HFF-Myc (cell line): ENCODE measurements around the gene UNC13A.

Experiments
- DNase-seq: peaks from one replicate; pipeline ENCODE4 v3.0.0-alpha.2; 2011; ENCODE audit warnings: low read depth; ENCODE audit errors: extremely low read depth
- H3K4me3 ChIP-seq: replicated peaks from 2 replicates; pipeline ENCODE4 v1.5.1; 2011; ENCODE audit warnings: low read depth, mild to moderate bottlenecking, control low read depth, low read length
- TF ChIP-seq, protein P1 (sequence below): IDR thresholded peaks from 2 replicates; pipeline ENCODE4 v1.5.1; 2012; ENCODE audit warnings: mild to moderate bottlenecking, low read depth, low read length, control low read depth; ENCODE audit errors: missing control alignments

Gene UNC13A

DNA sequence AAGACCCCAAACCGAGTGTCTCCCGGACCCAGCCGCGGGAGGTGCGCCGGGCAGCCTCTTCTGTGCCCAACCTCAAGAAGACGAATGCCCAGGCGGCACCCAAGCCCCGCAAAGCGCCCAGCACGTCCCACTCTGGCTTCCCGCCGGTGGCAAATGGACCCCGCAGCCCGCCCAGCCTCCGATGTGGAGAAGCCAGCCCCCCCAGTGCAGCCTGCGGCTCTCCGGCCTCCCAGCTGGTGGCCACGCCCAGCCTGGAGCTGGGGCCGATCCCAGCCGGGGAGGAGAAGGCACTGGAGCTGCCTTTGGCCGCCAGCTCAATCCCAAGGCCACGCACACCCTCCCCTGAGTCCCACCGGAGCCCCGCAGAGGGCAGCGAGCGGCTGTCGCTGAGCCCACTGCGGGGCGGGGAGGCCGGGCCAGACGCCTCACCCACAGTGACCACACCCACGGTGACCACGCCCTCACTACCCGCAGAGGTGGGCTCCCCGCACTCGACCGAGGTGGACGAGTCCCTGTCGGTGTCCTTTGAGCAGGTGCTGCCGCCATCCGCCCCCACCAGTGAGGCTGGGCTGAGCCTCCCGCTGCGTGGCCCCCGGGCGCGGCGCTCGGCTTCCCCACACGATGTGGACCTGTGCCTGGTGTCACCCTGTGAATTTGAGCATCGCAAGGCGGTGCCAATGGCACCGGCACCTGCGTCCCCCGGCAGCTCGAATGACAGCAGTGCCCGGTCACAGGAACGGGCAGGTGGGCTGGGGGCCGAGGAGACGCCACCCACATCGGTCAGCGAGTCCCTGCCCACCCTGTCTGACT lies 39.0 kb upstream of the UNC13A start:
- no peak overlapping the region for H3K4me3 ChIP-seq
- DNase-seq: no peak
- TF ChIP-seq, protein P1, sequence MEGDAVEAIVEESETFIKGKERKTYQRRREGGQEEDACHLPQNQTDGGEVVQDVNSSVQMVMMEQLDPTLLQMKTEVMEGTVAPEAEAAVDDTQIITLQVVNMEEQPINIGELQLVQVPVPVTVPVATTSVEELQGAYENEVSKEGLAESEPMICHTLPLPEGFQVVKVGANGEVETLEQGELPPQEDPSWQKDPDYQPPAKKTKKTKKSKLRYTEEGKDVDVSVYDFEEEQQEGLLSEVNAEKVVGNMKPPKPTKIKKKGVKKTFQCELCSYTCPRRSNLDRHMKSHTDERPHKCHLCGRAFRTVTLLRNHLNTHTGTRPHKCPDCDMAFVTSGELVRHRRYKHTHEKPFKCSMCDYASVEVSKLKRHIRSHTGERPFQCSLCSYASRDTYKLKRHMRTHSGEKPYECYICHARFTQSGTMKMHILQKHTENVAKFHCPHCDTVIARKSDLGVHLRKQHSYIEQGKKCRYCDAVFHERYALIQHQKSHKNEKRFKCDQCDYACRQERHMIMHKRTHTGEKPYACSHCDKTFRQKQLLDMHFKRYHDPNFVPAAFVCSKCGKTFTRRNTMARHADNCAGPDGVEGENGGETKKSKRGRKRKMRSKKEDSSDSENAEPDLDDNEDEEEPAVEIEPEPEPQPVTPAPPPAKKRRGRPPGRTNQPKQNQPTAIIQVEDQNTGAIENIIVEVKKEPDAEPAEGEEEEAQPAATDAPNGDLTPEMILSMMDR: no peak

DNA sequence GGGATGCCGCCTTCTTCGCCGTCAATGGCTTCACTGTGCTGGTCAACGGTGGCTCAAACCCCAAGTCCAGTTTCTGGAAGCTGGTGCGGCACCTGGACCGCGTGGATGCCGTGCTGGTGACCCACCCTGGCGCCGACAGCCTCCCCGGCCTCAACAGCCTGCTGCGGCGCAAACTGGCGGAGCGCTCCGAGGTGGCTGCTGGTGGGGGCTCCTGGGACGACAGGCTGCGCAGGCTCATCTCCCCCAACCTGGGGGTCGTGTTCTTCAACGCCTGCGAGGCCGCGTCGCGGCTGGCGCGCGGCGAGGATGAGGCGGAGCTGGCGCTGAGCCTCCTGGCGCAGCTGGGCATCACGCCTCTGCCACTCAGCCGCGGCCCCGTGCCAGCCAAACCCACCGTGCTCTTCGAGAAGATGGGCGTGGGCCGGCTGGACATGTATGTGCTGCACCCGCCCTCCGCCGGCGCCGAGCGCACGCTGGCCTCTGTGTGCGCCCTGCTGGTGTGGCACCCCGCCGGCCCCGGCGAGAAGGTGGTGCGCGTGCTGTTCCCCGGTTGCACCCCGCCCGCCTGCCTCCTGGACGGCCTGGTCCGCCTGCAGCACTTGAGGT lies 38.1 kb upstream of the UNC13A start:
- TF ChIP-seq, protein P1: no peak
- H3K4me3 ChIP-seq: no peak overlapping the region
- DNase-seq: no peak

DNA sequence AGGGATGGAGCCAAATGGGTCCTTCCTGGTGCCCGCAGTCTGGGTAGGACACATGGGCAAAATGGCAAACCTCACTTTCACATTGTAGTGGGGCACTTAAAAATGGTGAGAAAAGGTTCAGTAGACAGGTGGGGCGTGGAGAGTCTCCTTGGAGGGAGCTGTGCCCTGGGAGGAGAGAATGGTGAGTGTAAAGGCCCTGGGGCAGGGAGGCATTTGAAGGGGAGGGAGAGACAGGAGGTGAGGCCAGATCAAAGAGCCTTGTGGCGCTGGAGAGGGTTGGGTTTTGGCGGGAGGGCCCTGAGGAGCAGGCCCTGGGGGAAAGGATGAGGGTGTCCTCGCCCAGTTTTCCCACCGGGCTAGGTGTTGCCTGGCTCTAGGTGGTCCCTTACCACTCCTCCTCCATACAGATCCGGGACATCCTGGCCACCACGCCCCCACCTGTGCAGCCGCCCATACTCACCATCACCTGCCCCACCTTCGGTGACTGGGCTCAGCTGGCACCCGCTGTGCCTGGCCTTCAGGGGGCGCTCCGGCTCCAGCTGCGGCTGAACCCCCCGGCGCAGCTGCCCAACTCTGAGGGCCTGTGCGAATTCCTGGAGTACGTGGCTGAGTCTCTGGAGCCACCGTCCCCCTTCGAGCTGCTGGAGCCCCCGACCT lies 37.4 kb upstream of the UNC13A start:
- DNase-seq: no peak
- no peak overlapping the region for H3K4me3 ChIP-seq
- TF ChIP-seq, protein P1: peak; percentile 41

DNA sequence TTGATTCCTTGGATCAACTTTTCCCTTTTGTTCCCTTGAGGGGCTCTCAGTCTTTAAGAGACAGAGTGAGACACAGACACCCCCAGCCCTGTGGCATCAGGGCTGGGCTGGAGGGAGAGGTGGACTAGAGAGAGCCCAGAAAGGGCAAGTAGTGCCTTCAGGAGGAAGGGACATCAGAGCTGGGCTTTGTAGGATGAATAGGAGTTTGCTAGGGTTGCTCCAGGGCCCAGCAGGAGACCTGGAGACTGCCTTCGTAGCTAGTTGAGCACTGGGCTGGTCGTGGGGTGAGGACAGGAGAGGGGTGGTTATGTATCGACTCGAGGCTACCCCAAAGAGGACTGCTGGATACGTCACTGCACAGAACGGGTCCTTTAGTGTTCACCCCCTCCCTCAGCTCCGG lies 36.5 kb upstream of the UNC13A start:
- no peak overlapping the region for H3K4me3 ChIP-seq
- TF ChIP-seq, protein P1: no peak
- no peak for DNase-seq

DNA sequence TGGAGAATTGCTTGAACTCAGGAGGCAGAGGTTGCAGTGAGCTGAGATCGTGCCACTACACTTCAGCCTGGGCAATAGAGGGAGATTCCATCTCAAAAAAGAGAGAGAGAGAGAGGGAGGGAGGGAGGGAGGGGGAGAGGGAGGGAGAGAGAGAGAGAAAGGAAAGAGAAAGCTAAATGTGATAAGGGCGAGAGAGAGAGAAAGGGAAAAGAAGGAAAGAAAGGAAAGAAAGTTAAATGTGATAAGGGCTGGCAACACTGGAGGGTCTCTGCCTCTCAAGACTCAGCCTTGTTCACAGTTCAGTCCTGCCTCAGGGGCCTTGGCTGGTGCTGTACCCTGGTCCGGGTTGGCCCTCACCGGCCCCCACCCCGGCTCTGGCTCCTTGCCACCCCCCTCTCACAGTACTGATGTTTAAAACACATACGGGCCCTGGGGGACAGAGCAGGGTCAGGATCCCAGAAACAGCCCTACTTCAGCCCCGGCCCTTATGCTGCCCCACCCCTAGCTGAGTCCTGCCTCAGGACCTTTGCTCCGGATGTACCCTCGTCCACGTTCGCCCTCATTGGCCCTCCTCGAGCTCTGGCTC lies 34.6 kb upstream of the UNC13A start:
- no peak for DNase-seq
- TF ChIP-seq, protein P1: no peak
- no peak overlapping the region for H3K4me3 ChIP-seq

DNA sequence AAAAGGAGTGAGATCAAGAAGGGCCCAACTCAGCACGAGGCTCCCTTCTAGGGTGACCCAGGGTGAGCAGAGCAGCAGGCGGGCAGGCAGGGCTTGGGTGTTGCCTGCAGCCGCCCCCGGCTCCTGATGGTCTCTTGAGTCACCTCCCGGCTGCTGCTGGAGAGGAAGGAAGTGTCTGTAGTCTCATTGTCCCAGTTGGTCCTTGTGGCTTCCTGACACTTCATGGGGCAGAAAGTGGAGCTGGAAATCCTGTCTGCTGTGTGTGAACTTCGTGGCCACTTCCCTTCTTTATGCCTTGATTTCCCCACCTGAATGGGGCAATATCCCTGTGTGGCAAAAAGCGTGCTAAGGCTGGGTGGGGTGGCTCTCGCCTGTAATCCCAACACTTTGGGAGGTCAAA lies 33.7 kb upstream of the UNC13A start:
- TF ChIP-seq, protein P1: no peak
- H3K4me3 ChIP-seq: no peak overlapping the region

More for the DNA sequence above, 33.7 kb upstream of the UNC13A start:
- DNase-seq: no peak
